Calu3 (cell line): ENCODE results near the gene BTBD7. TPM values are rescaled to one million over a fixed set of nuclear protein-coding genes. Genes with fewer than 3 reads are reported as not detected.

Source experiments
- BruUV-seq: library from RNA; stranded (reverse); fragments of 400-500 nt; replicated peaks from 2 replicates; lab custom pipeline; 2021; lab: Mats Ljungman, UMichigan
- CTCF ChIA-PET: fragments of 300-600 bp; sonication (Branson Sonifier 250); formaldehyde crosslinking; loops from one replicate; lab custom pipeline; 2022; ENCODE audit warnings: antibody characterized with exemption; lab: Charles Lee
- DNase-seq: peaks from one replicate; pipeline ENCODE4 v3.0.0; 2022
- H3K27ac Mint-ChIP-seq: one replicate; pipeline ENCODE4 v1.8.0; 2022; ENCODE audit warnings: mixed read lengths; ENCODE audit not compliant: unreplicated experiment
- H3K27me3 Mint-ChIP-seq: one replicate; pipeline ENCODE4 v1.8.0; 2022; ENCODE audit warnings: mixed read lengths; ENCODE audit not compliant: unreplicated experiment
- H3K36me3 Mint-ChIP-seq: one replicate; pipeline ENCODE4 v1.8.0; 2022; ENCODE audit warnings: mild to moderate bottlenecking, moderate library complexity, mixed read lengths; ENCODE audit not compliant: insufficient read depth, unreplicated experiment
- H3K4me1 Mint-ChIP-seq: one replicate; pipeline ENCODE4 v1.8.0; 2022; ENCODE audit warnings: mild to moderate bottlenecking, low read depth, mixed read lengths; ENCODE audit not compliant: unreplicated experiment
- H3K4me3 Mint-ChIP-seq: one replicate; pipeline ENCODE4 v1.8.0; 2022; ENCODE audit warnings: mild to moderate bottlenecking, low read depth, moderate library complexity, mixed read lengths; ENCODE audit not compliant: unreplicated experiment
- H3K9me3 Mint-ChIP-seq: one replicate; pipeline ENCODE4 v1.8.0; 2022; ENCODE audit warnings: low read depth, mixed read lengths; ENCODE audit not compliant: unreplicated experiment
- intact Hi-C: fragments of 100-400 bp; cut with micrococcal nuclease; formaldehyde crosslinking; loops from one replicate; pipeline ENCODE4 v1.10.0; 2022; ENCODE audit not compliant: unreplicated experiment
- total RNA-seq: library from RNA; stranded (reverse); gene quantifications from 2 replicates; pipeline ENCODE4 v1.2.3, GENCODE V29; 2022
- TF ChIP-seq, protein P1 (sequence below): fragments of 200-600 bp; IDR thresholded peaks from one replicate; pipeline ENCODE4 v1.8.0; 2022; ENCODE audit warnings: antibody characterized with exemption; ENCODE audit not compliant: unreplicated experiment

BTBD7 gene
- total RNA-seq, 1 experiment from 2014 or later: 42.0 TPM

DNA sequence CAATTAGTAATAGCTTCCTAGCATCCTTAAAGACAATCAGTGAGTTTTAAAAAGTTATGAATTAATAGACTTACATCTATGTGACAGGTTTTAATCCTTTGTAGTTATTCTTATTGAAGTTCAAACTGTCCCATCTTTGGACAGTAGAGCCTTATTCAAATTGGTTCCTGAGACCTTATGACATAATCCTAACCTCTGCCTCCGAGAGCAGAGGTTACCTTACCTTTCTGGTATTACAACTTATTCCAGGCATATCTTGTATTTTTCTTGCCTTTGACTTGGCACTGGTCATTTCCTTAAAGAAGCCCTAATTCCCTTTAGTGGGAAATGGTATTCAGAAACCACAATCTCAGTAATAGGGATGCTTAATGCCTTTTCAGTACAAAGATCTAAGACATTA, 21.8 kb downstream of the BTBD7 start:
- intact Hi-C loops: no loop called here
- no peaks in the 10 kb centered on the region for H3K36me3 Mint-ChIP-seq
- H3K4me1 Mint-ChIP-seq: peaks cover 12% of the 10 kb centered on the region
- no peak overlapping the region for H3K27ac Mint-ChIP-seq
- DNase-seq: no peak
- CTCF ChIA-PET: no interaction called here
- no peak overlapping the region for H3K4me3 Mint-ChIP-seq
- BruUV-seq: no TSS peak
- H3K27me3 Mint-ChIP-seq: no peaks in the 10 kb centered on the region
- TF ChIP-seq, protein P1, sequence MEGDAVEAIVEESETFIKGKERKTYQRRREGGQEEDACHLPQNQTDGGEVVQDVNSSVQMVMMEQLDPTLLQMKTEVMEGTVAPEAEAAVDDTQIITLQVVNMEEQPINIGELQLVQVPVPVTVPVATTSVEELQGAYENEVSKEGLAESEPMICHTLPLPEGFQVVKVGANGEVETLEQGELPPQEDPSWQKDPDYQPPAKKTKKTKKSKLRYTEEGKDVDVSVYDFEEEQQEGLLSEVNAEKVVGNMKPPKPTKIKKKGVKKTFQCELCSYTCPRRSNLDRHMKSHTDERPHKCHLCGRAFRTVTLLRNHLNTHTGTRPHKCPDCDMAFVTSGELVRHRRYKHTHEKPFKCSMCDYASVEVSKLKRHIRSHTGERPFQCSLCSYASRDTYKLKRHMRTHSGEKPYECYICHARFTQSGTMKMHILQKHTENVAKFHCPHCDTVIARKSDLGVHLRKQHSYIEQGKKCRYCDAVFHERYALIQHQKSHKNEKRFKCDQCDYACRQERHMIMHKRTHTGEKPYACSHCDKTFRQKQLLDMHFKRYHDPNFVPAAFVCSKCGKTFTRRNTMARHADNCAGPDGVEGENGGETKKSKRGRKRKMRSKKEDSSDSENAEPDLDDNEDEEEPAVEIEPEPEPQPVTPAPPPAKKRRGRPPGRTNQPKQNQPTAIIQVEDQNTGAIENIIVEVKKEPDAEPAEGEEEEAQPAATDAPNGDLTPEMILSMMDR: no peak
- H3K9me3 Mint-ChIP-seq: no peaks in the 10 kb centered on the region

DNA sequence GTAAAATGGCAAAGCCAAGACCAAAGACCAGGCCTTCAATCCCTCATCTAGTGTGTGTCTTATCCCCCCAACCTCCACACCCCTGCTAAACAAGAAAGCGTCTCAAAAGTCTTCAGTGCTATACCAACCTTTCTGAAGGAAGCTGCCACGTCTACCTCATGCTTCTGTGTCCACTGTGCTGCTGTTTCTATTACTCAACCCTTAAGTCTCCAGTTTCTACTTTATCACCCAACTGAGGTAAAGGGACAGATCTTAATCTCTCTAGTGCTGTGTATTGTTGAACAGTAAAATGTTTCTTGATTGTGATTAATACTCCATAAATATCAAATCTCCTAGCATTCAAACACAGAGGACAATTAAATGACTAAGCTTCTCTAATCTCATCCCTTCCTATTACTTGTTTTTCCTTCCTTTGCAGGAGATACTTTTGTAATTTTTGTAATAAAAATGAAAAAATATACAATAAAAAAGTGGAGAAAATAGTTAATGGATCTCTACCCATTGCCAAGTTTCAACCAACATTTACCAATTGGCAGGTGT, 23.3 kb downstream of the BTBD7 start:
- TF ChIP-seq, protein P1: no peak
- Mint-ChIP-seq H3K4me3 (no peak overlapping the region), H3K27ac (no peak overlapping the region), H3K27me3 (no peaks in the 10 kb centered on the region), H3K36me3 (no peaks in the 10 kb centered on the region), H3K4me1 (peaks cover 17% of the 10 kb centered on the region), H3K9me3 (no peaks in the 10 kb centered on the region)
- DNase-seq: no peak
- intact Hi-C loops: no loop called here
- CTCF ChIA-PET: interaction anchor here (0.6 kb wide), 1 partner anchor 20 kb away, joined by 3 read pairs; no protein-coding TSS in a partner anchor
- no TSS peak for BruUV-seq

DNA sequence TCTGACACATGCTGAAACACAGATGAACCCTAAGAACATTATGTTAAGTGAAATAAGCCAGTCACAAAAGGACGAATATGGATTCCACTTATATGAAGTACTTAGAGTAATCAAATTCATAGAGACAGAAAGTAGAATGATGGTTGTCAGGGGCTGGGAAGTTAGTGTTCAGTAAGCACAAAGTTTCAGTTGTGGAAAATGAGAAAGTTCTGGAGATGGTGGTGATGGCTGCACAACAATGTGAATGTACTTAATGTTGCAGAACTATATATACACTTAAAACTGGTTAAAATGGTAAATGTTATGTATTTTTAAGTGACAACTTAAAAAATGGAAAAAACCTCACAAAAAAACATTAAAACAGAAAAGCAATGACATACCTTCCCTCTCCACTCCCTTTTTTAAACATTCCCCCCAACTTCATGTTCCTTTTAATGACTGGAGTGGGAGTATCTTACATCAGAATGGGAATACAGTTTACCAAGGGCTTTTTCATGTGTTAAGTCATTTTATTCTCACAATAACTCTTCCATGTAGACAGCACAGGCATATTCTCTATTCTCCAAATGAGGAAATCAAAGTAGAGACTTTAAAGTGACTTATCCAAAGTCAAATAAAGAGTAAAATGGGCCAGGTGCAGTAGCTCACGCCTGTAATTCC, 24.0 kb downstream of the BTBD7 start:
- Mint-ChIP-seq H3K4me1 (peaks cover 17% of the 10 kb centered on the region), H3K9me3 (no peaks in the 10 kb centered on the region), H3K4me3 (no peak overlapping the region), H3K27ac (no peak overlapping the region), H3K27me3 (no peaks in the 10 kb centered on the region), H3K36me3 (no peaks in the 10 kb centered on the region)
- CTCF ChIA-PET: interaction anchor here (0.6 kb wide), 1 partner anchor 19 kb away, joined by 3 read pairs; no protein-coding TSS in a partner anchor
- no TSS peak for BruUV-seq
- intact Hi-C loops: no loop called here
- DNase-seq: no peak
- TF ChIP-seq, protein P1: no peak

DNA sequence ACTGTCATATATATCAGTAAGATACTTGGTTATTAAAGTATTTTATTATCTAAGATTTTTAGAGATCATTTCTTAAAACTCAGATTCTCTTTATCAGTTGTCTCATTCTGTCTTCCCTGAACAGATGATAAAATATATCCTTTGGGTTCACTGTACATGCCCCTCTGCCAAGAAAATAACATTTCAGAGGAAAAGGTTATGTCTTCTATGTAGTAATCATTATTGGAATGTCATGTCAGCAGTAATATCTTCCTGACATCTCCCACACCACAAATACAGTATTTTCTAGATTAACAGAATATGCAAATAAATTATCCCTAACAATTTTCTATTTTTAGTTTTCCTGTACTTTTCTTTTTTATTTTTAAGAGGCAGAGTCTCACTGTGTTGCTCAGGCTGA, 26.0 kb downstream of the BTBD7 start:
- CTCF ChIA-PET: no interaction called here
- Mint-ChIP-seq H3K27me3 (no peaks in the 10 kb centered on the region), H3K4me3 (no peak overlapping the region), H3K9me3 (no peaks in the 10 kb centered on the region), H3K27ac (no peak overlapping the region), H3K36me3 (peaks cover 2% of the 10 kb centered on the region), H3K4me1 (peaks cover 25% of the 10 kb centered on the region)
- intact Hi-C loops: loop anchor here (2.0 kb wide), 1 partner anchor 14 kb away; no protein-coding TSS in a partner anchor
- TF ChIP-seq, protein P1: no peak
- no TSS peak for BruUV-seq
- DNase-seq: no peak
